Mucosa of descending colon (tissue), 3 donors: ENCODE measurements around the gene KRT3. TPM values are rescaled to one million over a fixed set of nuclear protein-coding genes. Genes with fewer than 3 reads are reported as not detected.

ENCODE experiments used
- ATAC-seq: fragments of 200-7000 bp; cut with Tn5 transposase; one replicate; pipeline ENCODE4 v1.9.1; 2020; ENCODE audit warnings: mild to moderate bottlenecking, moderate library complexity
- DNase-seq, 3 donors: peaks; one replicate each; pipeline ENCODE4 v3.0.0-alpha.2; 2020
- H3K36me3 ChIP-seq: fragments of 200-600 bp; one replicate; pipeline ENCODE4 v1.8.0; 2021; ENCODE audit warnings: low read depth, mild to moderate bottlenecking
- H3K4me1 ChIP-seq: fragments of 200-600 bp; one replicate; pipeline ENCODE4 v1.8.0; 2021; ENCODE audit warnings: low read depth, mild to moderate bottlenecking
- H3K4me3 ChIP-seq: fragments of 200-600 bp; one replicate; pipeline ENCODE4 v1.8.0; 2021; ENCODE audit warnings: mild to moderate bottlenecking
- H3K9me3 ChIP-seq: fragments of 200-600 bp; one replicate; pipeline ENCODE4 v1.8.0; 2021; ENCODE audit warnings: mild to moderate bottlenecking
- intact Hi-C, 2 donors: fragments of 100-400 bp; cut with DNase I in 1 of 2; cut with micrococcal nuclease in 1 of 2; formaldehyde crosslinking; loops; one replicate each; pipeline versions ENCODE4 v1.11.0 to v1.11.1; 2022; cut with DNase I, micrococcal nuclease
- total RNA-seq, 3 donors: library from RNA; stranded (reverse); fragmentation: NEBNext Ultra II Directional in 2 of 3; extraction: Animal tissue kit (Norgen Biotek cat#: 25700) in 2 of 3; gene quantifications; one replicate each; pipeline versions ENCODE4 v1.2.1 to v1.2.4, GENCODE V29; 2021 to 2023
- TF ChIP-seq, protein P1 (sequence below): fragments of 200-600 bp; IDR thresholded peaks from one replicate; pipeline ENCODE4 v1.8.0; 2022; ENCODE audit warnings: antibody characterized with exemption, mild to moderate bottlenecking
- donor health status: DM: no; HTN: no; CAD: no; lungs with moderate emphysema.
- donor health status: DM: no; HTN: no; CAD: no.
- donor health status: DM: no; HTN: yes; CAD: no.

The KRT3 gene
- total RNA-seq, 3 donors from 2014 or later: not detected

DNA sequence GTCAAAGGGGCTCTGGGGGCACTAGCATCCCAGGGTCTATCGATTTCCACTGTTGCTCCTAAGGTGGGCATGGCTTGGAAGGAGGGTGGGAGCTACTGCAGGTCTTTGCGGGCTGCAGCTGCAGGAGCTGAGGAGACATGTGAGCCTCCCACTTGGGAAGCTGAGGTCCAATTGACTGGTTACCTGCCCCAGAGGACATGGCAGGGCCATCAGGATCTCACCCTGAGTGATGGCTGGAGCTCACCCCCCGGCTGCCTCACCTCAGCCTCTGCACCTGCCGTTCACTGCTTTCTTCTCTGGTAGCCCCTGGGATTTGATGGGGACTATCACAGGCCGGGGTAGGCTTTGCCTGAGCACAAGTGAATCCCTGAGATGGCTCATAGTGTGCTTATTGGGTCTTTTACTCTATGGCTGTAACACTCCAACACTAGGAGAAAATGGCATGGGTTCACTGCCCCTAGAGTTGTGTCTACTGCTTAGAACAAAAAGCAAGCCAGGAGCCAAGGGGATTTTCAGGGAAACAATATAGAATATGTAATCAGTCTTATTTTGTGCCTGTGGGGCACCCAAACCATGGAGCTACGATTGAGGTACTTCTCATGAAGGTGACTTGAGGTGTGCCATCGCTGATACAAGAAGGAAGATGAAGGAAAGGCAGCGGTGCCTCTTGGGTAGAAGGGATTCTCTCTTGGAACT is 21.2 kb upstream of the KRT3 start:
- H3K4me3 ChIP-seq: no peak overlapping the region
- H3K9me3 ChIP-seq: no peaks in the 10 kb centered on the region
- TF ChIP-seq, protein P1, sequence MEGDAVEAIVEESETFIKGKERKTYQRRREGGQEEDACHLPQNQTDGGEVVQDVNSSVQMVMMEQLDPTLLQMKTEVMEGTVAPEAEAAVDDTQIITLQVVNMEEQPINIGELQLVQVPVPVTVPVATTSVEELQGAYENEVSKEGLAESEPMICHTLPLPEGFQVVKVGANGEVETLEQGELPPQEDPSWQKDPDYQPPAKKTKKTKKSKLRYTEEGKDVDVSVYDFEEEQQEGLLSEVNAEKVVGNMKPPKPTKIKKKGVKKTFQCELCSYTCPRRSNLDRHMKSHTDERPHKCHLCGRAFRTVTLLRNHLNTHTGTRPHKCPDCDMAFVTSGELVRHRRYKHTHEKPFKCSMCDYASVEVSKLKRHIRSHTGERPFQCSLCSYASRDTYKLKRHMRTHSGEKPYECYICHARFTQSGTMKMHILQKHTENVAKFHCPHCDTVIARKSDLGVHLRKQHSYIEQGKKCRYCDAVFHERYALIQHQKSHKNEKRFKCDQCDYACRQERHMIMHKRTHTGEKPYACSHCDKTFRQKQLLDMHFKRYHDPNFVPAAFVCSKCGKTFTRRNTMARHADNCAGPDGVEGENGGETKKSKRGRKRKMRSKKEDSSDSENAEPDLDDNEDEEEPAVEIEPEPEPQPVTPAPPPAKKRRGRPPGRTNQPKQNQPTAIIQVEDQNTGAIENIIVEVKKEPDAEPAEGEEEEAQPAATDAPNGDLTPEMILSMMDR: no peak
- no peaks in the 10 kb centered on the region for H3K36me3 ChIP-seq
- DNase-seq: no peak
- intact Hi-C loops: no loop called here
- no peak for ATAC-seq
- H3K4me1 ChIP-seq: no peaks in the 10 kb centered on the region

DNA sequence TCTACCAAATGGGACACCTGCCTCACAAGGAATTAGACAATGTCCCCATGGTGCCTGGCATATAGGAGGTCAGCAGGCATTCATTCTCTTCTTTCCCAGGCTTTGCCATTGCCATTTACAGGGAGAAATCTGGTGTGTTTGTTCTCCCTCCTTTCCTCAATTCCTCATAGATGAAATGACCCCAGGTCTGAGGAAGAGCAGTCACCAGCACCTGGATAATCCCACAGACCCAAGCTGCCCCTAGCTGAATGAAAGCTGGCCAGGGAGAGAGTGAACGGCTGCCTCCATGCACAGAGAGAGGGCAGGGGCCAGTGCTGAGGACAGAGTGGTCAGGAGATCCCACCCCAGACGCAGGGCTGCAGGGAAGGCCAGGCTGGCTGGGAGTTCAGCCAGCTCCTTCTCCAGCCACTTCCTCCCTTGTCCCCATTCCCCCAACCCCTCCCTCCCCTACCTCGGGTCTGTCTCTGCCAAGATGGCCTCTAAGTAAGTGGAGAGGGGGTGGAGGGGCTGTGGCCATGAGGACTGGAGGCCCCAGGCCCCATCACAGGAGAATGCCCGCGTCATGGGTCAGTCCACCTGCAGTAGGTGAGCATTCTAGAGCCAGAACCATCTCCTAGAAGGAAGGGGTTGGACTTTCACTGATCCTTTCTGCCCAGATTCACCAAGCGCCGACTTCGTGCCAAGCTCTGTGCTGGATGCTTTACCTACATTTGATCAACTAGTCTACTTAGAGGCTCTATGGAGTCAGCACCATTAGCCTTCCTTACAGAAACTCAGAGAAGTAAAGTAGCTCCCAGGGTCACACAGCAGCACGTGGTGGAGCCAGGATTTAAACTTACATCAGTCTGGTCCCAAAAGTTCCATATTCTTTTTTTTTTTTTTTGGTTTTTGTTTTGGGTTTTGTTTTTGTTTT is 20.0 kb upstream of the KRT3 start:
- intact Hi-C loops: no loop called here
- no peak for ATAC-seq
- H3K9me3 ChIP-seq: no peaks in the 10 kb centered on the region
- H3K36me3 ChIP-seq: no peaks in the 10 kb centered on the region
- no peak overlapping the region for H3K4me3 ChIP-seq
- H3K4me1 ChIP-seq: no peaks in the 10 kb centered on the region
- DNase-seq: no peak
- TF ChIP-seq, protein P1: no peak

DNA sequence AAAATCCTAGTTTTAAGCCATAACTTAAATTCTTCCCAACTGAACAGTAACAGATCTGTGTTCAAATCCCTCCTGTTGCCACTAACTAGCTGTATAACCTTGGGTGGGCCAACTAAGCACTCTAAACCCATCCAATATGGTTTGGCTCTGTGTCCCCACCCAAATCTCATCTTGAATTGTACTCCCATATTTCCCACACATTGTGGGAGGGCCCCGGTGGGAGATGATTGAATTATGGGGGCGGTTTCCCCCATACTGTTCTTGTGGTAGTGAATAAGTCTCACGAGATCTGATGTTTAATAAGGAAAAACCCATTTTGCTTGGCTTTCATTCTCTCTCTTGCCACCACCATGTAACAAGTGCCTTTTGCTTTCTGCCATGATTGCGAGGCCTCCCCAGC is 19.2 kb upstream of the KRT3 start:
- ATAC-seq (no peak), DNase-seq (no peak)
- H3K9me3 ChIP-seq: no peaks in the 10 kb centered on the region
- H3K4me3 ChIP-seq: no peak overlapping the region
- no peaks in the 10 kb centered on the region for H3K4me1 ChIP-seq
- TF ChIP-seq, protein P1: no peak
- intact Hi-C loops: no loop called here
- no peaks in the 10 kb centered on the region for H3K36me3 ChIP-seq

DNA sequence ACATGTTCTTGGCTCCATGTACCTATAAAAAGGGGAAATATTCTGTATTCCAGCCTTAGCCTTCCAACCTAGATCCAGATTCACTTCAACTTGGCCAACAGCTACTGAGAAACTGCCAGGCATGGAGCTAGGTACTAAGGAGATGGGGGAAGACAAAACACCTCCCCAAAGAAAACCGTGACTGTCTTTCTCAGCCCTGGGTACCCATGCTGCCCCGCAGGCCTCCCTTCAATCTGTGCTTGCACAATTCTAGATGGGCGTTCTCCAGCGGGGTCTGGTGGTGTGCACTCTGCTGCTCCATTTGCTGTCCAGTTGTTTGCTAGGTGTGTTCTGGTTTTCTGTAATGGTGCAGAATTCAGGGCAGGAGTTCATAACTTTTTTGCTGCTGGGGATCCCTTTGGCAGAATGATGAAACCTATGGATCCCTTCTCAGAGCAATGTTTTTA is 18.8 kb upstream of the KRT3 start:
- no peaks in the 10 kb centered on the region for H3K36me3 ChIP-seq
- no peak for ATAC-seq
- no peaks in the 10 kb centered on the region for H3K4me1 ChIP-seq
- no peak for DNase-seq
- no peaks in the 10 kb centered on the region for H3K9me3 ChIP-seq
- no peak overlapping the region for H3K4me3 ChIP-seq
- TF ChIP-seq, protein P1: no peak
- intact Hi-C loops: no loop called here

DNA sequence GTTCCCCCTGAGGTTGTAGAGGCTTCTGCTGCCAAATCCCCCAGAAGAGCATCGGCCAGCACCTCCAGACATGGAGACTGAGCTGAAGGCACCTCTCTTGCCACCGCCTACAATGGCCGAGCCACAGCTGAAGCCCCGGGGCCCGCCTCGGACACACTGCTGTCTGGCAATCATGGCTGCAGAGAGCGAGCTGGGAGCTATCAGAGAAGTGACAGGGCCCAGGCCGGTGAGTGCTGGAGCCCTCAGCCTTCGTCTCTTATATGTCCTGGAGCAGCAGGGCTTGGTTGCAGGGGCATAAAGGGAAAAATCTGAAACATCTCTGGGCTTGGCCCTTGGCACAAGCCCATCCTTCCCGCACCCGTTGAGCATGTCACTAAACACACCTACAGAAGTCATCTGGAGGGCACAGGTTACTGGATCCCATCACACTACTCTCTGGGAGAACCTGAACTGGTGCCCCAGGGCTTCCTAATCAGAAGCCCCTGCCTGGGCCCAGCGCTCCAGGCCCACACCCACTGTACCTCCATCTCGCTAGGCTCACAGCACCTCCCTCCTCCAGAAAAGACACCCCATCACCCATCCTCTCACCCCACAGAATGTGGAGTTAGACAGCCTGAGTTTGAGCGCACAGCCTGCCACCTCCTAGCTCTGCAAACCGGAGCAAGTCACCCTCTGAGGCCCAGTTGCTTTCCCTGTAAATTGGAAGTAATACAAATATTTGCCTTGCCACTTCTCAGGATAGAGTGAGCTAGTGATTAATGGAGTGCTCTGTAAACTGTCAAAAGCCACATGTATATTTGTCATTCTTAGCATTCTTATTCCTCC is 18.2 kb upstream of the KRT3 start, which contains the start of gene KRT4:
Gene KRT4 (minus strand): TSS at position 232 of the 825 bp plus-strand sequence. CDS start 58 bp downstream, at position 174.
- H3K9me3 ChIP-seq: no peaks in the 10 kb centered on the region
- DNase-seq (no peak), ATAC-seq (no peak)
- H3K4me1 ChIP-seq: no peaks in the 10 kb centered on the region
- intact Hi-C loops: no loop called here
- H3K36me3 ChIP-seq: no peaks in the 10 kb centered on the region
- TF ChIP-seq, protein P1: no peak
- H3K4me3 ChIP-seq: no peak within 1 kb of the TSS
